Osteoblast (primary cell): Measurements from ENCODE around the gene NOS1AP. TPM values are rescaled to one million over a fixed set of nuclear protein-coding genes. Genes with fewer than 3 reads are reported as not detected.

Experiments
- DNase-seq: peaks from one replicate; pipeline ENCODE4 v3.0.0; 2011; ENCODE audit warnings: low spot score, mixed read lengths; ENCODE audit not compliant: insufficient read length; ENCODE audit errors: missing footprints
- H2AFZ ChIP-seq: 2 replicates; pipeline ENCODE4 v1.6.0; 2011; ENCODE audit warnings: mild to moderate bottlenecking, low read length
- H3K27ac ChIP-seq: 2 replicates; pipeline ENCODE4 v1.5.1; 2011; ENCODE audit warnings: mild to moderate bottlenecking, low read depth, low read length, moderate library complexity
- H3K27me3 ChIP-seq: 2 replicates; pipeline ENCODE4 v1.6.0; 2012; ENCODE audit warnings: mild to moderate bottlenecking, control low read depth, inconsistent platforms, low read length, moderate library complexity; ENCODE audit not compliant: insufficient read depth
- H3K36me3 ChIP-seq: 2 replicates; pipeline ENCODE4 v1.5.1; 2011; ENCODE audit warnings: mild to moderate bottlenecking, low read length, control low read depth, moderate library complexity; ENCODE audit not compliant: insufficient read depth
- H3K4me1 ChIP-seq: 2 replicates; pipeline ENCODE4 v1.5.1; 2011; ENCODE audit warnings: mild to moderate bottlenecking, low read length, control low read depth, moderate library complexity; ENCODE audit not compliant: insufficient read depth
- H3K4me2 ChIP-seq: 2 replicates; pipeline ENCODE4 v1.6.0; 2011; ENCODE audit warnings: mild to moderate bottlenecking, low read length; ENCODE audit not compliant: insufficient read depth
- H3K4me3 ChIP-seq: fragments of 200-600 bp; sonication (generic); 3 replicates; pipeline ENCODE4 v1.5.1; 2012; ENCODE audit warnings: mild to moderate bottlenecking, low read length, inconsistent platforms; ENCODE audit not compliant: insufficient read depth
- H3K79me2 ChIP-seq: 2 replicates; pipeline ENCODE4 v1.6.0; 2012; ENCODE audit warnings: mild to moderate bottlenecking, low read length, control low read depth, inconsistent platforms; ENCODE audit not compliant: insufficient read depth
- H3K9me3 ChIP-seq: 2 replicates; pipeline ENCODE4 v1.5.1; 2011; ENCODE audit warnings: low read depth, low read length, control low read depth
- H4K20me1 ChIP-seq: 2 replicates; pipeline ENCODE4 v1.6.0; 2012; ENCODE audit warnings: mild to moderate bottlenecking, low read length, control low read depth; ENCODE audit not compliant: insufficient read depth
- CTCF ChIP-seq: IDR thresholded peaks from 2 replicates; pipeline ENCODE4 v1.5.1; 2011; ENCODE audit warnings: mild to moderate bottlenecking, low read depth, low read length, moderate library complexity; ENCODE audit errors: extremely low read depth
- total RNA-seq: library from RNA; depleted of rRNA; stranded (reverse); fragments of >200 nt; gene quantifications from 2 replicates; pipeline ENCODE4 v1.2.3, GENCODE V29; 2012

NOS1AP gene
- total RNA-seq, 1 donor, result not detected

GRCh38 chr1:162158624-162159271 is 89.3 kb downstream of the NOS1AP start:
- no peak for TF ChIP-seq CTCF
- Histone ChIP-seq H3K27ac (no peak overlapping the region), H4K20me1 (no peaks in the 10 kb centered on the region), H3K9me3 (no peaks in the 10 kb centered on the region), H3K79me2 (no peaks in the 10 kb centered on the region), H3K4me3 (no peak overlapping the region), H3K36me3 (no peaks in the 10 kb centered on the region), H2AFZ (no peak overlapping the region), H3K27me3 (peaks cover 8% of the 10 kb centered on the region), H3K4me2 (no peak overlapping the region), H3K4me1 (no peaks in the 10 kb centered on the region)
- no peak for DNase-seq

- Histone ChIP-seq H3K27me3 (peaks cover 8% of the 10 kb centered on the region), H3K36me3 (no peaks in the 10 kb centered on the region), H3K4me2 (no peak overlapping the region), H3K4me3 (no peak overlapping the region), H2AFZ (no peak overlapping the region), H3K4me1 (no peaks in the 10 kb centered on the region), H3K27ac (no peak overlapping the region), H4K20me1 (no peaks in the 10 kb centered on the region), H3K9me3 (no peaks in the 10 kb centered on the region), H3K79me2 (no peaks in the 10 kb centered on the region)
- no peak for DNase-seq
- TF ChIP-seq CTCF, result no peak
Measured at GRCh38 chr1:162159515-162159914, 90.0 kb downstream of the NOS1AP start.

- Histone ChIP-seq H3K27ac (no peak overlapping the region), H3K4me3 (no peak overlapping the region), H4K20me1 (no peaks in the 10 kb centered on the region), H3K36me3 (no peaks in the 10 kb centered on the region), H3K9me3 (no peaks in the 10 kb centered on the region), H3K79me2 (no peaks in the 10 kb centered on the region), H3K4me1 (no peaks in the 10 kb centered on the region), H2AFZ (no peak overlapping the region), H3K4me2 (no peak overlapping the region), H3K27me3 (peaks cover 16% of the 10 kb centered on the region)
- DNase-seq, result no peak
- TF ChIP-seq CTCF, result no peak
Measured at GRCh38 chr1:162161916-162162550, 92.5 kb downstream of the NOS1AP start.

- Histone ChIP-seq H3K4me1 (no peaks in the 10 kb centered on the region), H3K4me3 (no peak overlapping the region), H3K79me2 (no peaks in the 10 kb centered on the region), H3K36me3 (no peaks in the 10 kb centered on the region), H4K20me1 (no peaks in the 10 kb centered on the region), H3K27me3 (peaks cover 16% of the 10 kb centered on the region), H3K27ac (no peak overlapping the region), H3K4me2 (no peak overlapping the region), H3K9me3 (no peaks in the 10 kb centered on the region), H2AFZ (no peak overlapping the region)
- TF ChIP-seq CTCF, result no peak
- DNase-seq, result no peak
Measured at GRCh38 chr1:162165528-162165927, 96.0 kb downstream of the NOS1AP start.
